ENCODE measurements around the gene KCNJ3. TPM values are rescaled to one million over a fixed set of nuclear protein-coding genes. Genes with fewer than 3 reads are reported as not detected.
A peak's percentile ranks its signal among the peaks of the same experiment; 100 is the strongest.

Gene KCNJ3
- total RNA-seq, 1 experiment from 2014 or later, result 0.11 TPM

- peaks cover 12 to 17% of the 10 kb centered on the region in 2 experiments for H3K4me1 Mint-ChIP-seq
- peaks cover 10% of the 10 kb centered on the region for H3K23me2 ChIP-seq (ENCODE audit: insufficient read length, low read depth, low read length, poor library complexity, severe bottlenecking)
- H3K9ac ChIP-seq (ENCODE audit: extremely low read depth, insufficient read length, low read length), result no peak overlapping the region
- H2BK5ac ChIP-seq (ENCODE audit: insufficient read length, low read length), result no peak overlapping the region
- peak overlapping the region; percentile 24 for H3K18ac ChIP-seq (ENCODE audit: insufficient read length, low read depth, low read length)
- no peak overlapping the region for H3K56ac ChIP-seq (ENCODE audit: insufficient read length, low read depth, low read length)
- H3K36me3 Mint-ChIP-seq (ENCODE audit: insufficient read depth in 1 of 3, low read depth in 3 of 3), result peaks cover 0 to 2% (median 0%) of the 10 kb centered on the region in 3 experiments; a peak in 1 of 7 replicates
- H3K27ac ChIP-seq (ENCODE audit: insufficient read length, low read depth, low read length), result no peak overlapping the region
- H2AFZ ChIP-seq (ENCODE audit: low read length), result no peak overlapping the region
- H3K27me3 Mint-ChIP-seq (ENCODE audit: low read depth), result peaks cover 48% of the 10 kb centered on the region
- no peak overlapping the region for H3K23ac ChIP-seq (ENCODE audit: insufficient read length, low read depth, low read length)
- H3K4me3 Mint-ChIP-seq, result peak overlapping the region; percentile 73 to 89
- H4K8ac ChIP-seq (replicated peaks; ENCODE audit: insufficient read length, low read depth, low read length), result no peak overlapping the region
- no peak overlapping the region for H2BK120ac ChIP-seq (ENCODE audit: low read depth, low read length, poor library complexity, severe bottlenecking)
- H4K20me1 ChIP-seq (ENCODE audit: control insufficient read depth, insufficient read depth, insufficient read length), result no peaks in the 10 kb centered on the region
- no peak overlapping the region for H3T11ph ChIP-seq (ENCODE audit: low read length)
- no peak overlapping the region for H3K4ac ChIP-seq (ENCODE audit: low read depth, low read length)
- WGBS (ENCODE audit: extremely low coverage, insufficient read length, low lambda C conversion rate), result no CpG with 5 or more reads among the region's 69 CpGs
- no peak overlapping the region for H4K91ac ChIP-seq (ENCODE audit: insufficient read length, low read depth, low read length)
- no peak overlapping the region for H2AK5ac ChIP-seq (ENCODE audit: insufficient read length, low read length)
- H3K9me3 Mint-ChIP-seq, result no peaks in the 10 kb centered on the region
- H2BK12ac ChIP-seq (ENCODE audit: insufficient read length, low read depth, low read length), result no peak overlapping the region
- H3K4me2 ChIP-seq (ENCODE audit: insufficient read depth, insufficient read length, low read length), result peak overlapping the region; percentile 38
- H3K14ac ChIP-seq (ENCODE audit: insufficient read depth, low read length), result peak overlapping the region; percentile 7; the same call in 1 of the 2 replicates
- H2BK20ac ChIP-seq (ENCODE audit: low read depth, low read length, poor library complexity, severe bottlenecking), result no peak overlapping the region
- H3K27ac Mint-ChIP-seq, result no peak overlapping the region
- no peaks in the 10 kb centered on the region for H3K79me1 ChIP-seq (ENCODE audit: insufficient read depth, low read depth, low read length, poor library complexity, severe bottlenecking)
- no peak overlapping the region for H2BK15ac ChIP-seq (ENCODE audit: low read depth, low read length)
- no peaks in the 10 kb centered on the region for H3K4me1 ChIP-seq (ENCODE audit: insufficient read depth, low read length)
- TF ChIP-seq CTCF (conservative IDR thresholded peaks at IDR 0.05), result no peak
- DNase-seq, result peak; percentile 62
- H3K79me2 ChIP-seq (ENCODE audit: insufficient read depth, low read length), result no peaks in the 10 kb centered on the region
- no peak overlapping the region for H4K5ac ChIP-seq (ENCODE audit: insufficient read length, low read depth, low read length)
- H3K27me3 ChIP-seq (ENCODE audit: insufficient read depth, low read length), result no peaks in the 10 kb centered on the region; the same call in 1 of the 2 replicates
- no peaks in the 10 kb centered on the region for H3K9me3 ChIP-seq (ENCODE audit: control insufficient read depth, low read depth, low read length)
These were observed 860 bp upstream of the KCNJ3 start for GRCh38 chr2:154697418-154698252.
